ENCODE data around the gene MSRB1. TPM values are rescaled to one million over a fixed set of nuclear protein-coding genes. Genes with fewer than 3 reads are reported as not detected.
"Not testable (repeated sequence)": the region's sequence is repeated elsewhere in the genome, so short reads cannot be mapped to it uniquely, and the experiment has no call there.

Gene MSRB1
- total RNA-seq, 2 experiments from 2014 or later, result 13.2 to 13.9 TPM

- ChIA-PET POLR2A (interaction anchor here (1.0 to 2.1 kb wide), 4 partner anchors 18 to 71 kb away, joined by 4 to 10 read pairs (median 8); partner anchors contain the start of gene RPS2), CTCF (no interaction called here)
These were observed 771 bp downstream of the MSRB1 start for GRCh38 chr16:1942047-1942809.

GRCh38 chr16:1941162-1942046 is 1.6 kb downstream of the MSRB1 start:
- POLR2A ChIA-PET, result interaction anchor here (0.8 to 2.1 kb wide), 2 partner anchors 24 to 214 kb away, joined by 3 to 8 read pairs; partner anchors contain the start of genes RPS2 and TRAF7
- Mint-ChIP-seq H3K9me3 (ENCODE audit: insufficient read depth) (no peaks in the 10 kb centered on the region), H3K27ac (no peak overlapping the region), H3K4me1 (ENCODE audit: low read depth) (peaks cover 29% of the 10 kb centered on the region), H3K27me3 (ENCODE audit: low read depth) (no peaks in the 10 kb centered on the region), H3K4me3 (peak overlapping the region; percentile 85), H3K36me3 (ENCODE audit: low read depth) (peaks cover 8% of the 10 kb centered on the region)
- CTCF ChIA-PET, result no interaction called here
- ATAC-seq (no peak), DNase-seq (no peak)

More at GRCh38 chr16:1942047-1942809, 771 bp downstream of the MSRB1 start:
- no peak for ATAC-seq
- Mint-ChIP-seq H3K27me3 (ENCODE audit: low read depth) (no peaks in the 10 kb centered on the region), H3K27ac (peak overlapping the region; percentile 79), H3K36me3 (ENCODE audit: low read depth) (peaks cover 8% of the 10 kb centered on the region), H3K4me1 (ENCODE audit: low read depth) (peaks cover 29% of the 10 kb centered on the region), H3K4me3 (peak overlapping the region; percentile 85), H3K9me3 (ENCODE audit: insufficient read depth) (no peaks in the 10 kb centered on the region)
- DNase-seq, result no peak

GRCh38 chr16:1940273-1941161 is 2.5 kb downstream of the MSRB1 start:
- DNase-seq (no peak), ATAC-seq (no peak)
- H3K4me1 Mint-ChIP-seq (ENCODE audit: low read depth), result peaks cover 29% of the 10 kb centered on the region
- POLR2A ChIA-PET, result interaction anchor here (0.8 to 2.1 kb wide), 2 partner anchors 25 to 215 kb away, joined by 3 to 8 read pairs; partner anchors contain the start of genes RPS2 and TRAF7
- no peak overlapping the region for H3K27ac Mint-ChIP-seq
- no peak overlapping the region for H3K4me3 Mint-ChIP-seq
- peaks cover 8% of the 10 kb centered on the region for H3K36me3 Mint-ChIP-seq (ENCODE audit: low read depth)
- H3K9me3 Mint-ChIP-seq (ENCODE audit: insufficient read depth), result no peaks in the 10 kb centered on the region
- CTCF ChIA-PET, result interaction anchor here (0.9 kb wide), 1 partner anchor 11 kb away, joined by 3 read pairs; no protein-coding TSS in a partner anchor
- no peaks in the 10 kb centered on the region for H3K27me3 Mint-ChIP-seq (ENCODE audit: low read depth)

GRCh38 chr16:1939833-1940232 is 3.2 kb downstream of the MSRB1 start:
- not testable (repeated sequence) for H3K27ac Mint-ChIP-seq; H3K27me3 Mint-ChIP-seq (ENCODE audit: low read depth); ATAC-seq; H3K4me3 Mint-ChIP-seq; H3K36me3 Mint-ChIP-seq (ENCODE audit: low read depth); DNase-seq; H3K9me3 Mint-ChIP-seq (ENCODE audit: insufficient read depth)
- H3K4me1 Mint-ChIP-seq (ENCODE audit: low read depth), result peaks cover 29% of the 10 kb centered on the region
- ChIA-PET POLR2A (interaction anchor here (2.1 kb wide), 1 partner anchor 25 kb away, joined by 8 read pairs; the partner anchor contains the start of gene RPS2), CTCF (interaction anchor here (0.9 kb wide), 1 partner anchor 11 kb away, joined by 3 read pairs; no protein-coding TSS in a partner anchor)

- CTCF ChIA-PET, result interaction anchor here (1.0 kb wide), 1 partner anchor 9 kb away, joined by 3 read pairs; no protein-coding TSS in a partner anchor
- Mint-ChIP-seq H3K27me3 (ENCODE audit: low read depth) (no peaks in the 10 kb centered on the region), H3K9me3 (ENCODE audit: insufficient read depth) (no peaks in the 10 kb centered on the region), H3K36me3 (ENCODE audit: low read depth) (peaks cover 8% of the 10 kb centered on the region), H3K4me3 (no peak overlapping the region), H3K27ac (no peak overlapping the region), H3K4me1 (ENCODE audit: low read depth) (peaks cover 21% of the 10 kb centered on the region)
- POLR2A ChIA-PET, result no interaction called here
- ATAC-seq, result no peak
- DNase-seq, result no peak
These were observed 4.1 kb downstream of the MSRB1 start for GRCh38 chr16:1938910-1939309.

GRCh38 chr16:1938316-1938715 is 4.7 kb downstream of the MSRB1 start:
- peaks cover 15% of the 10 kb centered on the region for H3K4me1 Mint-ChIP-seq (ENCODE audit: low read depth)
- no peaks in the 10 kb centered on the region for H3K27me3 Mint-ChIP-seq (ENCODE audit: low read depth)
- ATAC-seq, result no peak
- ChIA-PET POLR2A (no interaction called here), CTCF (no interaction called here)
- no peak overlapping the region for H3K4me3 Mint-ChIP-seq
- H3K9me3 Mint-ChIP-seq (ENCODE audit: insufficient read depth), result no peaks in the 10 kb centered on the region
- DNase-seq, result no peak
- H3K36me3 Mint-ChIP-seq (ENCODE audit: low read depth), result peaks cover 8% of the 10 kb centered on the region
- H3K27ac Mint-ChIP-seq, result no peak overlapping the region

GRCh38 chr16:1936945-1937479 is 6.0 kb downstream of the MSRB1 start:
- DNase-seq (no peak), ATAC-seq (no peak)
- no peak overlapping the region for H3K4me3 Mint-ChIP-seq
- POLR2A ChIA-PET, result interaction anchor here (1.5 kb wide), 1 partner anchor 28 kb away, joined by 4 read pairs; the partner anchor contains the start of gene RPS2
- H3K9me3 Mint-ChIP-seq (ENCODE audit: insufficient read depth), result no peaks in the 10 kb centered on the region
- peaks cover 8% of the 10 kb centered on the region for H3K36me3 Mint-ChIP-seq (ENCODE audit: low read depth)
- H3K4me1 Mint-ChIP-seq (ENCODE audit: low read depth), result peaks cover 9% of the 10 kb centered on the region
- CTCF ChIA-PET, result no interaction called here
- H3K27ac Mint-ChIP-seq, result no peak overlapping the region
- no peaks in the 10 kb centered on the region for H3K27me3 Mint-ChIP-seq (ENCODE audit: low read depth)

GRCh38 chr16:1933097-1933661 is 9.8 kb downstream of the MSRB1 start:
- no peaks in the 10 kb centered on the region for H3K27me3 Mint-ChIP-seq (ENCODE audit: low read depth)
- no peak overlapping the region for H3K4me3 Mint-ChIP-seq
- peaks cover 2% of the 10 kb centered on the region for H3K4me1 Mint-ChIP-seq (ENCODE audit: low read depth)
- H3K27ac Mint-ChIP-seq, result no peak overlapping the region
- H3K36me3 Mint-ChIP-seq (ENCODE audit: low read depth), result peaks cover 3% of the 10 kb centered on the region
- H3K9me3 Mint-ChIP-seq (ENCODE audit: insufficient read depth), result no peaks in the 10 kb centered on the region
- ATAC-seq (no peak), DNase-seq (no peak)
- CTCF ChIA-PET, result interaction anchor here (0.6 kb wide), 1 partner anchor 513 kb away, joined by 3 read pairs; no protein-coding TSS in a partner anchor
- POLR2A ChIA-PET, result interaction anchor here (0.6 kb wide), 1 partner anchor 32 kb away, joined by 3 read pairs; the partner anchor contains the start of gene RPS2

- CTCF ChIA-PET, result no interaction called here
- no peaks in the 10 kb centered on the region for H3K9me3 Mint-ChIP-seq (ENCODE audit: insufficient read depth)
- POLR2A ChIA-PET, result no interaction called here
These were observed 10.7 kb downstream of the MSRB1 start for GRCh38 chr16:1932050-1933028.

GRCh38 chr16:1930338-1930720 is 12.7 kb downstream of the MSRB1 start:
- no peak overlapping the region for H3K27ac Mint-ChIP-seq
- ATAC-seq, result no peak
- CTCF ChIA-PET, result interaction anchor here (0.7 to 2.8 kb wide), 4 partner anchors 55 to 471 kb away, joined by 3 to 14 read pairs (median 6); partner anchors contain the start of genes NUBP2 and SPSB3

More at GRCh38 chr16:1932050-1933028, 10.7 kb downstream of the MSRB1 start:
- Mint-ChIP-seq H3K36me3 (ENCODE audit: low read depth) (no peaks in the 10 kb centered on the region), H3K4me3 (no peak overlapping the region), H3K27ac (no peak overlapping the region), H3K4me1 (ENCODE audit: low read depth) (peaks cover 2% of the 10 kb centered on the region), H3K27me3 (ENCODE audit: low read depth) (no peaks in the 10 kb centered on the region)
- no peak for DNase-seq
- no peak for ATAC-seq

More at GRCh38 chr16:1930338-1930720, 12.7 kb downstream of the MSRB1 start:
- Mint-ChIP-seq H3K4me1 (ENCODE audit: low read depth) (peaks cover 2% of the 10 kb centered on the region), H3K9me3 (ENCODE audit: insufficient read depth) (no peaks in the 10 kb centered on the region), H3K36me3 (ENCODE audit: low read depth) (no peaks in the 10 kb centered on the region), H3K4me3 (no peak overlapping the region), H3K27me3 (ENCODE audit: low read depth) (no peaks in the 10 kb centered on the region)
- POLR2A ChIA-PET, result no interaction called here
- DNase-seq, result no peak
